H9 (cell line): ENCODE data around the gene SLC34A1. TPM values are rescaled to one million over a fixed set of nuclear protein-coding genes. Genes with fewer than 3 reads are reported as not detected.

ENCODE experiments used
- DNase-seq: peaks from one replicate; pipeline ENCODE4 v3.0.0-alpha.2; 2017
- H2AFZ ChIP-seq: one replicate; pipeline ENCODE4 v1.6.1; 2013; ENCODE audit warnings: mild to moderate bottlenecking, low read length, control low read depth, moderate library complexity
- H2AK5ac ChIP-seq: 2 replicates; pipeline ENCODE4 v1.6.1; 2013; ENCODE audit warnings: low read length, control low read depth, mixed read lengths; ENCODE audit not compliant: insufficient read length
- H2BK120ac ChIP-seq: one replicate; pipeline ENCODE4 v1.6.1; 2013; ENCODE audit warnings: low read depth, mild to moderate bottlenecking, low read length, control low read depth, inconsistent platforms; ENCODE audit not compliant: poor library complexity, severe bottlenecking
- H2BK12ac ChIP-seq: 2 replicates; pipeline ENCODE4 v1.6.1; 2013; ENCODE audit warnings: low read length, control low read depth, mixed read lengths, low read depth; ENCODE audit not compliant: insufficient read length
- H2BK15ac ChIP-seq: 2 replicates; pipeline ENCODE4 v1.6.1; 2013; ENCODE audit warnings: low read depth, low read length, control low read depth
- H2BK20ac ChIP-seq: one replicate; pipeline ENCODE4 v1.6.1; 2013; ENCODE audit warnings: low read depth, mild to moderate bottlenecking, low read length, control low read depth, inconsistent platforms; ENCODE audit not compliant: poor library complexity, severe bottlenecking
- H2BK5ac ChIP-seq: 2 replicates; pipeline ENCODE4 v1.6.1; 2013; ENCODE audit warnings: low read length, control low read depth, mixed read lengths; ENCODE audit not compliant: insufficient read length
- H3K14ac ChIP-seq: 2 replicates; pipeline ENCODE4 v1.6.1; 2013; ENCODE audit warnings: low read length, control low read depth; ENCODE audit not compliant: insufficient read depth
- H3K18ac ChIP-seq: 2 replicates; pipeline ENCODE4 v1.6.1; 2013; ENCODE audit warnings: low read depth, mild to moderate bottlenecking, mixed read lengths, low read length, control low read depth; ENCODE audit not compliant: insufficient read length
- H3K23ac ChIP-seq: 2 replicates; pipeline ENCODE4 v1.6.1; 2013; ENCODE audit warnings: low read length, control low read depth, mixed read lengths, low read depth; ENCODE audit not compliant: insufficient read length
- H3K23me2 ChIP-seq: 2 replicates; pipeline ENCODE4 v1.6.1; 2013; ENCODE audit warnings: low read depth, mild to moderate bottlenecking, mixed read lengths, low read length, control low read depth; ENCODE audit not compliant: insufficient read length, poor library complexity, severe bottlenecking
- H3K27ac ChIP-seq: 2 replicates; pipeline ENCODE4 v1.5.1; 2013; ENCODE audit warnings: low read length, control low read depth, mixed read lengths, low read depth; ENCODE audit not compliant: insufficient read length
- H3K27me3 ChIP-seq: 2 replicates; pipeline ENCODE4 v1.6.1; 2013; ENCODE audit warnings: low read length, control low read depth, inconsistent platforms; ENCODE audit not compliant: insufficient read depth
- H3K4ac ChIP-seq: 2 replicates; pipeline ENCODE4 v1.6.1; 2013; ENCODE audit warnings: low read depth, mild to moderate bottlenecking, control low read depth, inconsistent platforms, low read length, moderate library complexity
- H3K4me1 ChIP-seq: 2 replicates; pipeline ENCODE4 v1.6.1; 2013; ENCODE audit warnings: low read length, control low read depth, inconsistent platforms; ENCODE audit not compliant: insufficient read depth
- H3K4me2 ChIP-seq: 2 replicates; pipeline ENCODE4 v1.6.1; 2013; ENCODE audit warnings: low read length, control low read depth, mixed read lengths; ENCODE audit not compliant: insufficient read length, insufficient read depth
- H3K56ac ChIP-seq: 2 replicates; pipeline ENCODE4 v1.6.1; 2013; ENCODE audit warnings: low read depth, mild to moderate bottlenecking, mixed read lengths, low read length, control low read depth; ENCODE audit not compliant: insufficient read length
- H3K79me1 ChIP-seq: 2 replicates; pipeline ENCODE4 v1.6.1; 2013; ENCODE audit warnings: low read depth, mild to moderate bottlenecking, moderate library complexity, low read length, control low read depth, inconsistent platforms; ENCODE audit not compliant: insufficient read depth, poor library complexity, severe bottlenecking
- H3K79me2 ChIP-seq: 2 replicates; pipeline ENCODE4 v1.6.1; 2013; ENCODE audit warnings: low read length, control low read depth, inconsistent platforms; ENCODE audit not compliant: insufficient read depth
- H3K9ac ChIP-seq: 2 replicates; pipeline ENCODE4 v1.6.1; 2013; ENCODE audit warnings: low read length, control low read depth, mixed read lengths; ENCODE audit not compliant: insufficient read length; ENCODE audit errors: extremely low read depth
- H3K9me3 ChIP-seq: one replicate; pipeline ENCODE4 v1.6.1; 2013; ENCODE audit warnings: low read depth, low read length, inconsistent platforms; ENCODE audit not compliant: control insufficient read depth
- H3T11ph ChIP-seq: one replicate; pipeline ENCODE4 v1.6.1; 2013; ENCODE audit warnings: mild to moderate bottlenecking, low read length, control low read depth, inconsistent platforms
- H4K20me1 ChIP-seq: one replicate; pipeline ENCODE4 v1.6.1; 2013; ENCODE audit not compliant: control insufficient read depth, insufficient read length, insufficient read depth
- H4K5ac ChIP-seq: 2 replicates; pipeline ENCODE4 v1.6.1; 2013; ENCODE audit warnings: low read depth, mild to moderate bottlenecking, mixed read lengths, low read length, control low read depth; ENCODE audit not compliant: insufficient read length
- H4K8ac ChIP-seq: replicated peaks from 2 replicates; pipeline ENCODE4 v1.6.1; 2013; ENCODE audit warnings: low read length, control low read depth, mixed read lengths, low read depth; ENCODE audit not compliant: insufficient read length
- H4K91ac ChIP-seq: 2 replicates; pipeline ENCODE4 v1.6.1; 2013; ENCODE audit warnings: low read depth, mild to moderate bottlenecking, moderate library complexity, mixed read lengths, low read length, control low read depth; ENCODE audit not compliant: insufficient read length
- H3K27ac Mint-ChIP-seq, 3 experiments: 2 replicates in 2 of 3; 3 replicates in 1 of 3; pipeline ENCODE4 v1.8.0; 2020 to 2021; ENCODE audit warnings: mixed read lengths in 3 of 3, mild to moderate bottlenecking in 1 of 3, moderate library complexity in 1 of 3
- H3K27me3 Mint-ChIP-seq: 2 replicates; pipeline ENCODE4 v1.8.0; 2021; ENCODE audit warnings: low read depth, mild to moderate bottlenecking, moderate library complexity, mixed read lengths
- H3K36me3 Mint-ChIP-seq, 3 experiments: 2 replicates in 2 of 3; 3 replicates in 1 of 3; pipeline ENCODE4 v1.8.0; 2020 to 2021; ENCODE audit warnings: low read depth in 3 of 3, mixed read lengths in 3 of 3; ENCODE audit not compliant: insufficient read depth in 1 of 3
- H3K4me1 Mint-ChIP-seq, 2 experiments: 2 replicates each; pipeline ENCODE4 v1.8.0; 2020; ENCODE audit warnings: mixed read lengths in 2 of 2
- H3K4me3 Mint-ChIP-seq, 2 experiments: 2 replicates in 1 of 2; 3 replicates in 1 of 2; pipeline ENCODE4 v1.8.0; 2020 to 2021; ENCODE audit warnings: mild to moderate bottlenecking in 2 of 2, mixed read lengths in 2 of 2, moderate library complexity in 1 of 2
- H3K9me3 Mint-ChIP-seq, 2 experiments: 2 replicates in 1 of 2; 3 replicates in 1 of 2; pipeline ENCODE4 v1.8.0; 2020; ENCODE audit warnings: mild to moderate bottlenecking in 2 of 2, mixed read lengths in 2 of 2, moderate library complexity in 1 of 2
- WGBS: extraction: QIAGEN DNeasy Blood & Tissue Kit; methylation state at CpG from one replicate; pipeline ENCODE4 v1.1.7; 2013; ENCODE audit warnings: missing lambda C conversion rate, low lambda C conversion rate, mixed read lengths; ENCODE audit not compliant: insufficient read length; ENCODE audit errors: extremely low coverage; 5-methylcytosine and 5-hydroxymethylcytosine counted together
- total RNA-seq: library from RNA; stranded (reverse); gene quantifications from 2 replicates; pipeline ENCODE4 v1.2.1, GENCODE V29; 2021
- TF ChIP-seq, protein P1 (sequence below): fragments of 200-600 bp; sonication (generic); conservative IDR thresholded peaks from 3 replicates; pipeline ENCODE4 v1.8.0; 2021; ENCODE audit warnings: antibody characterized with exemption, mild to moderate bottlenecking

The SLC34A1 gene
- total RNA-seq, 1 experiment from 2014 or later = not detected

DNA sequence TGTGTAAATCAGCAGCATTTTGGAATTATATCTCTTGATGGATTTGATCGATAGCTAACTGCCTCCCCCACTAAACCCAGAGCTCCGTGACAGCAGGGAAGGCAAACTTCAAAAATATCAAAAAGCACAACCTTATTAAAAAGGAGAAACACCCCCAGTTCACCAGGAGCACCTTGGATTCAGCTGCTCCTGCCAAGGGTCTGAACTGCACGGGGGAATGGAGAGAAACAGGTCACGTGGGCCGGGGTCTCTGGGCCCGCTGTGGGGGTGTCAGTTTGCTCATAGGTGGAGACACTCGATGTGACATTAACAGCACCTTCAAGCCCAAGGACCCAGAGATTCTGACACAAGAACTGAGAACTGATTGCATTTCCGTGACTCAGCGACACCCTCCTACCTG is 1.1 kb upstream of the SLC34A1 start:
- H3T11ph ChIP-seq = no peak overlapping the region
- TF ChIP-seq, protein P1, sequence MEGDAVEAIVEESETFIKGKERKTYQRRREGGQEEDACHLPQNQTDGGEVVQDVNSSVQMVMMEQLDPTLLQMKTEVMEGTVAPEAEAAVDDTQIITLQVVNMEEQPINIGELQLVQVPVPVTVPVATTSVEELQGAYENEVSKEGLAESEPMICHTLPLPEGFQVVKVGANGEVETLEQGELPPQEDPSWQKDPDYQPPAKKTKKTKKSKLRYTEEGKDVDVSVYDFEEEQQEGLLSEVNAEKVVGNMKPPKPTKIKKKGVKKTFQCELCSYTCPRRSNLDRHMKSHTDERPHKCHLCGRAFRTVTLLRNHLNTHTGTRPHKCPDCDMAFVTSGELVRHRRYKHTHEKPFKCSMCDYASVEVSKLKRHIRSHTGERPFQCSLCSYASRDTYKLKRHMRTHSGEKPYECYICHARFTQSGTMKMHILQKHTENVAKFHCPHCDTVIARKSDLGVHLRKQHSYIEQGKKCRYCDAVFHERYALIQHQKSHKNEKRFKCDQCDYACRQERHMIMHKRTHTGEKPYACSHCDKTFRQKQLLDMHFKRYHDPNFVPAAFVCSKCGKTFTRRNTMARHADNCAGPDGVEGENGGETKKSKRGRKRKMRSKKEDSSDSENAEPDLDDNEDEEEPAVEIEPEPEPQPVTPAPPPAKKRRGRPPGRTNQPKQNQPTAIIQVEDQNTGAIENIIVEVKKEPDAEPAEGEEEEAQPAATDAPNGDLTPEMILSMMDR = no peak
- H3K79me1 ChIP-seq = no peaks in the 10 kb centered on the region
- H2BK20ac ChIP-seq = no peak overlapping the region
- Mint-ChIP-seq H3K36me3 (no peaks in the 10 kb centered on the region), H3K9me3 (no peaks in the 10 kb centered on the region; a peak in 1 of 5 replicates), H3K27ac (no peak overlapping the region; a peak in 1 of 7 replicates), H3K4me1 (peaks cover 13 to 15% of the 10 kb centered on the region in 2 experiments), H3K27me3 (peaks cover 60% of the 10 kb centered on the region), H3K4me3 (no peak overlapping the region)
- H4K91ac ChIP-seq = no peak overlapping the region
- no peak overlapping the region for H3K27ac ChIP-seq
- no peaks in the 10 kb centered on the region for H3K23me2 ChIP-seq
- H3K27me3 ChIP-seq = no peaks in the 10 kb centered on the region; the same call in 1 of the 2 replicates
- no peak for DNase-seq
- H3K56ac ChIP-seq = no peak overlapping the region
- H3K9me3 ChIP-seq = no peaks in the 10 kb centered on the region
- no peak overlapping the region for H2AFZ ChIP-seq
- H3K23ac ChIP-seq = no peak overlapping the region
- H2BK5ac ChIP-seq = no peak overlapping the region
- no peak overlapping the region for H2BK12ac ChIP-seq
- no CpG with 5 or more reads among the region's 9 CpGs for WGBS
- no peak overlapping the region for H2BK15ac ChIP-seq
- H3K4me2 ChIP-seq = no peak overlapping the region
- no peaks in the 10 kb centered on the region for H4K20me1 ChIP-seq
- H3K4ac ChIP-seq = no peak overlapping the region
- H3K9ac ChIP-seq = no peak overlapping the region
- H4K5ac ChIP-seq = no peak overlapping the region
- H3K79me2 ChIP-seq = no peaks in the 10 kb centered on the region
- H2BK120ac ChIP-seq = no peak overlapping the region
- no peak overlapping the region for H2AK5ac ChIP-seq
- no peak overlapping the region for H3K14ac ChIP-seq
- no peak overlapping the region for H4K8ac ChIP-seq
- no peaks in the 10 kb centered on the region for H3K4me1 ChIP-seq
- no peak overlapping the region for H3K18ac ChIP-seq
